Measurements from ENCODE around the gene KCNIP3.
A peak's percentile ranks its signal among the peaks of the same experiment; 100 is the strongest.

The KCNIP3 gene

GRCh38 chr2:95320986-95321767 lies 24.0 kb downstream of the KCNIP3 start:
- no peak for ATAC-seq
- TF ChIP-seq RARB (CRISPR knock-in tag; IDR thresholded peaks at IDR 0.05) (no peak), ZFP3 (CRISPR knock-in tag; IDR thresholded peaks at IDR 0.05) (no peak), OSR1 (CRISPR knock-in tag; IDR thresholded peaks at IDR 0.05) (no peak), ZNF70 (CRISPR knock-in tag; IDR thresholded peaks at IDR 0.05) (no peak), PATZ1 (CRISPR knock-in tag; IDR thresholded peaks at IDR 0.05; ENCODE audit: borderline replicate concordance) (no peak), ZNF565 (CRISPR knock-in tag; conservative IDR thresholded peaks at IDR 0.05; ENCODE audit: low read depth) (no peak), ZFP30 (CRISPR knock-in tag; IDR thresholded peaks at IDR 0.05) (no peak)
- TF ChIP-seq, protein P1, sequence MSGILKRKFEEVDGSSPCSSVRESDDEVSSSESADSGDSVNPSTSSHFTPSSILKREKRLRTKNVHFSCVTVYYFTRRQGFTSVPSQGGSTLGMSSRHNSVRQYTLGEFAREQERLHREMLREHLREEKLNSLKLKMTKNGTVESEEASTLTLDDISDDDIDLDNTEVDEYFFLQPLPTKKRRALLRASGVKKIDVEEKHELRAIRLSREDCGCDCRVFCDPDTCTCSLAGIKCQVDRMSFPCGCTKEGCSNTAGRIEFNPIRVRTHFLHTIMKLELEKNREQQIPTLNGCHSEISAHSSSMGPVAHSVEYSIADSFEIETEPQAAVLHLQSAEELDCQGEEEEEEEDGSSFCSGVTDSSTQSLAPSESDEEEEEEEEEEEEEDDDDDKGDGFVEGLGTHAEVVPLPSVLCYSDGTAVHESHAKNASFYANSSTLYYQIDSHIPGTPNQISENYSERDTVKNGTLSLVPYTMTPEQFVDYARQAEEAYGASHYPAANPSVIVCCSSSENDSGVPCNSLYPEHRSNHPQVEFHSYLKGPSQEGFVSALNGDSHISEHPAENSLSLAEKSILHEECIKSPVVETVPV (CRISPR knock-in tag; IDR thresholded peaks at IDR 0.05): no peak
- TF ChIP-seq, protein P2, sequence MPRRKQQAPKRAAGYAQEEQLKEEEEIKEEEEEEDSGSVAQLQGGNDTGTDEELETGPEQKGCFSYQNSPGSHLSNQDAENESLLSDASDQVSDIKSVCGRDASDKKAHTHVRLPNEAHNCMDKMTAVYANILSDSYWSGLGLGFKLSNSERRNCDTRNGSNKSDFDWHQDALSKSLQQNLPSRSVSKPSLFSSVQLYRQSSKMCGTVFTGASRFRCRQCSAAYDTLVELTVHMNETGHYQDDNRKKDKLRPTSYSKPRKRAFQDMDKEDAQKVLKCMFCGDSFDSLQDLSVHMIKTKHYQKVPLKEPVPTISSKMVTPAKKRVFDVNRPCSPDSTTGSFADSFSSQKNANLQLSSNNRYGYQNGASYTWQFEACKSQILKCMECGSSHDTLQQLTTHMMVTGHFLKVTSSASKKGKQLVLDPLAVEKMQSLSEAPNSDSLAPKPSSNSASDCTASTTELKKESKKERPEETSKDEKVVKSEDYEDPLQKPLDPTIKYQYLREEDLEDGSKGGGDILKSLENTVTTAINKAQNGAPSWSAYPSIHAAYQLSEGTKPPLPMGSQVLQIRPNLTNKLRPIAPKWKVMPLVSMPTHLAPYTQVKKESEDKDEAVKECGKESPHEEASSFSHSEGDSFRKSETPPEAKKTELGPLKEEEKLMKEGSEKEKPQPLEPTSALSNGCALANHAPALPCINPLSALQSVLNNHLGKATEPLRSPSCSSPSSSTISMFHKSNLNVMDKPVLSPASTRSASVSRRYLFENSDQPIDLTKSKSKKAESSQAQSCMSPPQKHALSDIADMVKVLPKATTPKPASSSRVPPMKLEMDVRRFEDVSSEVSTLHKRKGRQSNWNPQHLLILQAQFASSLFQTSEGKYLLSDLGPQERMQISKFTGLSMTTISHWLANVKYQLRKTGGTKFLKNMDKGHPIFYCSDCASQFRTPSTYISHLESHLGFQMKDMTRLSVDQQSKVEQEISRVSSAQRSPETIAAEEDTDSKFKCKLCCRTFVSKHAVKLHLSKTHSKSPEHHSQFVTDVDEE (CRISPR knock-in tag; IDR thresholded peaks at IDR 0.05): no peak

DNA sequence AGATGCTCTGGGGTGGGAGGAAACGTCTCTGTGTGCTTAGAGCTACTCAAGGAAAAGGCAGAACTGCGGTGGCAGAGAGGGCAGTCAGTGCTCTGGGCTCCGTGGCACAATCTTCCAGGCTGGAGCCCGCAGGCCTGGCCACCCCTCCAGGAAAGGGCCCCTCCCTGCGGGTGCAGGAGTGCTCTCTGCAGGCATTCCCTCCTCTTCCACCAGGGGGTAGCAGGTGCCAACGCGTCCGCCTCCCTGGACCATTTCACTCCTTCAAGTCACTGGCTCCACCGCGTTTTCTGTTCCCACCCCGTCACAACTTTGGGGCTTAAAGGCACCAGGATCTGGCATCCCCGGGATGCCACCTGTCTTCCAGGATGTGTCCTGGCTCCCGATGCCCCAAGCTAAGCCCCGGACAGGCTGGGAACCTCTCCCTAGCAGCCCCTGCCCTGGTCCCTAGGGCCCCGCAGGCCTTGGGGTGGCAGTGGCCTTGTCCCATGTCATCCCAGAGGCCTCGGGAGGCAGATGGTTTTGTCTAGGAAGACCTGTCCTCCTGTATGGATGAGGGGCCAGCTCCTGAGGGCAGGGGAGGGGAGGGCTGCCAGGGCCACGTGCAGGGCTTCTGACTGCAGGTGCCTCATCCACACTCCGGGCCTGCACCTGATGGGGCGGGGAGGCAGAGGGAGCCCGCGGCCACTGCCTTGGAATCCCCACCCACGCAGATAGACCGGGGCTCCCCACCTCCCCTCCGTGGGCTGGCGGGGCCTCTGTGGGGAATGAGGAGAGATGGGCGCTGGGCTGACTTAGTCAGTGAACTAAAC lies 26.4 kb downstream of the KCNIP3 start:
- ATAC-seq: peak; percentile 79
- no peak for TF ChIP-seq ZNF8 (CRISPR knock-in tag; IDR thresholded peaks at IDR 0.05)
- TF ChIP-seq GLIS3 (CRISPR knock-in tag; IDR thresholded peaks at IDR 0.05): no peak
- no peak for TF ChIP-seq PPARA (CRISPR knock-in tag; IDR thresholded peaks at IDR 0.05; ENCODE audit: borderline replicate concordance)

DNA sequence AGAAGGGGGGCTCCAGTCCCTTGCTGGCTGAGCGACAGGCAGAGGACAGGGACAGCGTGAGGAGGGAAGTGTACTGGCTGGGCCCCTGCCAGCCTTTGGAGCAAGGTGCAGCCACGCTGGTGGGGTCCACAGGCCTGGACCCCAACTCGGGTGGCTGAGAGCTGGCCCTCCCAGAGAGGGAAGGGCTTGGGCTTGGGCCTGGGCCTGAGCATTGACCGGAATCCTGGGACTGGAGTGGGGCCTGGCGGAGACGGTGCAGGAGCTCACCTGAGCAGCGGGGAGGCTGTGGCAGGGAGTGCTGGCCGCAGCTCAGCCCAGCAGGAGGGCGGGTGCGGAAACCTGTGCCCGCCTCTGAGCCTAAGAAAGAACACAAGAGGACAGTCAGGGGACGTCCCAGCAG lies 27.9 kb downstream of the KCNIP3 start:
- no peak for ATAC-seq

More for the DNA sequence above, 27.9 kb downstream of the KCNIP3 start:
- TF ChIP-seq BACH2 (CRISPR knock-in tag; IDR thresholded peaks at IDR 0.05; ENCODE audit: borderline replicate concordance) (no peak), ZNF70 (CRISPR knock-in tag; IDR thresholded peaks at IDR 0.05) (no peak), ZNF565 (CRISPR knock-in tag; conservative IDR thresholded peaks at IDR 0.05; ENCODE audit: low read depth) (no peak), ZNF8 (CRISPR knock-in tag; IDR thresholded peaks at IDR 0.05) (no peak), PPARA (CRISPR knock-in tag; IDR thresholded peaks at IDR 0.05; ENCODE audit: borderline replicate concordance) (no peak), TCF4 (CRISPR knock-in tag; IDR thresholded peaks at IDR 0.05; ENCODE audit: borderline replicate concordance) (no peak), OSR1 (CRISPR knock-in tag; IDR thresholded peaks at IDR 0.05) (no peak), PATZ1 (CRISPR knock-in tag; IDR thresholded peaks at IDR 0.05; ENCODE audit: borderline replicate concordance) (no peak), ZFP30 (CRISPR knock-in tag; IDR thresholded peaks at IDR 0.05) (no peak)
- TF ChIP-seq, protein P1 (CRISPR knock-in tag; IDR thresholded peaks at IDR 0.05): no peak
